GM21367 (cell line): ENCODE measurements around the gene SLC6A15.

Experiments
- ATAC-seq: cut with Tn5 transposase; IDR thresholded peaks from one replicate; pipeline ENCODE4 v1.9.1; 2021; ENCODE audit not compliant: unreplicated experiment

Gene SLC6A15

GRCh38 chr12:84810611-84811010, 102.0 kb downstream of the SLC6A15 start:
- ATAC-seq = no peak
